HG02763 (cell line): ENCODE results near the gene KCTD7.
"Not testable (repeated sequence)": the region's sequence is repeated elsewhere in the genome, so short reads cannot be mapped to it uniquely, and the experiment has no call there.

Source experiments
- ATAC-seq: cut with Tn5 transposase; IDR thresholded peaks from one replicate; pipeline ENCODE4 v1.9.1; 2021; ENCODE audit warnings: mild to moderate bottlenecking, moderate library complexity; ENCODE audit not compliant: unreplicated experiment

The KCTD7 gene

GRCh38 chr7:66651026-66651425 lies 22.3 kb downstream of the KCTD7 start:
- not testable (repeated sequence) for ATAC-seq

- not testable (repeated sequence) for ATAC-seq
Observed at GRCh38 chr7:66653719-66654274, 25.1 kb downstream of the KCTD7 start.

- ATAC-seq, result peak; percentile 93
Observed at GRCh38 chr7:66654275-66655112, 25.8 kb downstream of the KCTD7 start.

- not testable (repeated sequence) for ATAC-seq
Observed at GRCh38 chr7:66655113-66655806, 26.6 kb downstream of the KCTD7 start.

- ATAC-seq, result not testable (repeated sequence)
Observed at GRCh38 chr7:66655826-66656485, 27.3 kb downstream of the KCTD7 start.

GRCh38 chr7:66657798-66658197 lies 29.1 kb downstream of the KCTD7 start:
- no peak for ATAC-seq

- no peak for ATAC-seq
Observed at GRCh38 chr7:66662646-66663264, 34.1 kb downstream of the KCTD7 start.

- ATAC-seq, result no peak
Observed at GRCh38 chr7:66664590-66665293, 36.1 kb downstream of the KCTD7 start.

- ATAC-seq, result no peak
Observed at GRCh38 chr7:66666313-66666952, 37.8 kb downstream of the KCTD7 start.

- ATAC-seq, result no peak
Observed at GRCh38 chr7:66667023-66667728, 38.5 kb downstream of the KCTD7 start.

GRCh38 chr7:66668112-66668511 lies 39.4 kb downstream of the KCTD7 start:
- no peak for ATAC-seq

- no peak for ATAC-seq
Observed at GRCh38 chr7:66668677-66669076, 40.0 kb downstream of the KCTD7 start.

GRCh38 chr7:66669088-66669487 lies 40.4 kb downstream of the KCTD7 start:
- no peak for ATAC-seq

GRCh38 chr7:66669496-66669895 lies 40.8 kb downstream of the KCTD7 start:
- no peak for ATAC-seq

GRCh38 chr7:66671034-66671433 lies 42.4 kb downstream of the KCTD7 start:
- ATAC-seq, result no peak

- ATAC-seq, result not testable (repeated sequence)
Observed at GRCh38 chr7:66671486-66671885, 42.8 kb downstream of the KCTD7 start.

- ATAC-seq, result not testable (repeated sequence)
Observed at GRCh38 chr7:66672432-66673123, 43.9 kb downstream of the KCTD7 start.

- ATAC-seq, result not testable (repeated sequence)
Observed at GRCh38 chr7:66673124-66673640, 44.5 kb downstream of the KCTD7 start.
